GM21367 (cell line): ENCODE data around the gene ABO.
"Not testable (repeated sequence)": the region's sequence is repeated elsewhere in the genome, so short reads cannot be mapped to it uniquely, and the experiment has no call there.

ENCODE experiments used
- ATAC-seq: cut with Tn5 transposase; IDR thresholded peaks from one replicate; pipeline ENCODE4 v1.9.1; 2021; ENCODE audit not compliant: unreplicated experiment

Gene ABO

GRCh38 chr9:133264235-133264764 is 10.7 kb downstream of the ABO start:
- no peak for ATAC-seq

- no peak for ATAC-seq
Observed at GRCh38 chr9:133263557-133263956, 11.4 kb downstream of the ABO start.

GRCh38 chr9:133262226-133262625 is 12.8 kb downstream of the ABO start:
- no peak for ATAC-seq

DNA sequence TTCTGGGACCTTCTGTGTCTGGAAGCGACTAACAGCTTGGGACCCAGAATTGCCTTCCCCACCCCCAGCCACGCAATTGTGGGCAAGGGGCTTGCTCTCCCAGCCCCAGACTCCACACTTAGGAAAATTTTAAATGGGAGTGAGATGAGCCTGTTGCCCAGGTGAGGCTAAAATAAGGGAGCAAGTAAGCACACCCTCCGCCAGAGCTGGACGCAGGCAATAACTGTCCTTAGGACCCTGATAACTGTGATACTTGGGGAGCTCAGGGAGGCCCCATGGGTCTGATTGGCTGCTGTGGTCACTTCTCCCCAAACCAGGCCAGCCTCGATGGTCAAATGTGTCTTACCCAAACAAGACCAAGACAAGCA is 13.3 kb downstream of the ABO start:
- ATAC-seq, result no peak

DNA sequence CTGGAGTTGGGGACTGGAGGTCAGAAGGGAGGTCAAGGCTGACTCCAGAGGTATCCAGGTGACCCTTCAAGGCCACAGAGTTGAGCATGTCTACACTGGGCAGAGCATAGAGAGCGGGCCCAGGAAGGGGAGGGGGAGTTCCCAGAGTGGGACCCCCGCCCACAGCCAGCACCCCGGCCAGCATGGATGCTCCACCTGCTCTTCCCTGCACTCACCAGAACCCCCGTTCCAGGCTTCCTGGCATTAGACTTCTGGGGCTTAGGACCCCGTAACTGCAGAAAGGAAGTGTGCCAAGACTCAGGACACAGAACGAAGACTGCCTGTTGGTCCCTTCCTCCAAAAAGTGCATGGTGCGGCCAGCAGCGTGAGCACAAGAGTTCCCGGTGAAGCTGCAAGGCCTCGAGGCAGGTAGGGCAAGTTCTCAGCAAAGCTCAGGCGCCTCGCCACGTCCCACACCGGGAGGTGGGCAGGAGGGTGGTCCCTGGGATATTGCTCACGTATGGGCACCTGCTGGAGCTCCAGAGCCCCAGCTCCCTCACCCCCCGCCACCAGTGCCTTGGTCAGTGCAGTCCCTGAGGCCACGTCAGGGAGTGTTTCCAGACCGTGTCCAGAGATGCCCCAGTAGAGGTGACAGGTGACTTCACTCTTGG is 13.8 kb downstream of the ABO start:
- no peak for ATAC-seq

- no peak for ATAC-seq
Observed at GRCh38 chr9:133260334-133261102, 14.5 kb downstream of the ABO start.

DNA sequence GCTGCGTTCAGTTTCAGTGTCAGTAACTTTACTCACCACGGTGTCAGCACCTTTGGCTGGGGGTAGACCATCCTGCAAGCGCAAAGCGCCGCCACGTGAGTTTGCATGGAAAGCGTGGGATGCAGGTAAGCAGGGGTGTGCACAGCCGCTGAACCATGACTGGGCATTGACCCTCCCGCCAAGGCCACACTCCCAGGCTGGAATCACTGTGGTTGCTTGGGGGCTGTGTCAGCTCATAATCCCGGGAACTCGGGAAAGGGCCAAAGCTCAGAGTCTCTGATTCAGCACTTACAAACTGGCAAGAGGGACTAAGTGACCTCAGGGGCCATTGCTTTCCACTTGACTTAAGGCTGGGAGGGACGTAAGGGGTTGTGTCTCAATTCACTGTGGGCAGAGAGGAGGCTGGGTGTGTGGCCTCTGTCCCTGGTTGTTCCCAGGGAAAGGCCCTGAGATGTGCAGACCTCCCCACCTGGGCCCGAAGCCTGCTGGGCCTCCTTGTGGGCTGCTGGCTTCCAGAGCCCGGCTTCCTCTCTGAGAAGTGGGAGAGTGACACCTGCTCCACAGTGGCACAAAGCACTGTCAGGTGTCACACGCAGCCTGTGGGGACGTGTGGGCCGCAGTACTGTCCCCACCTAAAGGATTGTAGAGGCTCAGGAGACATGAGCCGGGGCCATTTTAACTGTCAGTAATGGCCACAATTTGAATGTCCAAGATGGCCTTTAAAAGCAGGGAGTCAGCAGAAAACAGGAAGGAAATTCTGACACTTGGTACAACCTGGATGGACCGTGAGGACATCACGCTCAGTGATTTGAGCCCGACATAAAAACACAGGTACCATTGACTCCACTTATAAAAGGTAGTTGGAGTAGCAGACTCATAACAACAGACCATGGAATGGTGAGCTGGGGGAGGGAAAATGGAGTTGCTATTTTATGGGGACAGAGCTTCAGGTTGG is 16.7 kb downstream of the ABO start:
- ATAC-seq, result no peak

- ATAC-seq, result no peak
Observed at GRCh38 chr9:133257465-133257956, 17.5 kb downstream of the ABO start.

DNA sequence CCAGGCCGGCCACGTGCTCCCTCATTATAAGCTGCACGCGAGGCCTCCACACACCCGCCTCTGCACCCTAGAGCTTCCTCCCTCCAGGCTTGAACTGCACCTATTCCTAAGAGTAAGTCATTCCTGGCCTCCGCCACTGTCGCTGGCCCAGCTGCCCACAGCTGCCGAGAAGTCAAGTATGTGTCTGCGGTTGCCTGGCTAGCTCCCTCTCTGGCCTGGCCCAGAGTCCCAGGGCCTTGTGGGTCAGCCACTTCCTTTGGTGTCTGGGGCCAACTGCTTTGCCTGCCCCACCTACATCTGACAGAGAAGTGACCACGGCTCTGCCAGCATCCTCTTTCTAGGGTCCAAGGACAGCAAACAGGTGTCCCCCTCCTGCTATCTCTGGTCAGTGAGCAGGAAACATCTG is 18.3 kb downstream of the ABO start:
- ATAC-seq, result no peak

DNA sequence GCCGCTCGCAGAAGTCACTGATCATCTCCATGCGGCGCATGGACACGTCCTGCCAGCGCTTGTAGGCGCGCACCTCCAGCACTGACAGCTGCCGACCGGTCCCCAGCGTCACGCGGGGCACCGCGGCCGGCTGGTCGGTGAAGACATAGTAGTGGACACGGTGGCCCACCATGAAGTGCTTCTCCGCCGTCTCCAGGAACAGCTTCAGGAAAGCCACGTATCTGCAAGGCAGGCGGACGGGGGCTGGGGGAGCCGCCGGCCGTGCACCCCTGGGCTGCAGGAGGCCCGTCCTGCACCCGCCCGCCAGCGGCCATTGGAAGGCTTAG is 18.9 kb downstream of the ABO start:
- no peak for ATAC-seq

- no peak for ATAC-seq
Observed at GRCh38 chr9:133255371-133256135, 19.4 kb downstream of the ABO start.

DNA sequence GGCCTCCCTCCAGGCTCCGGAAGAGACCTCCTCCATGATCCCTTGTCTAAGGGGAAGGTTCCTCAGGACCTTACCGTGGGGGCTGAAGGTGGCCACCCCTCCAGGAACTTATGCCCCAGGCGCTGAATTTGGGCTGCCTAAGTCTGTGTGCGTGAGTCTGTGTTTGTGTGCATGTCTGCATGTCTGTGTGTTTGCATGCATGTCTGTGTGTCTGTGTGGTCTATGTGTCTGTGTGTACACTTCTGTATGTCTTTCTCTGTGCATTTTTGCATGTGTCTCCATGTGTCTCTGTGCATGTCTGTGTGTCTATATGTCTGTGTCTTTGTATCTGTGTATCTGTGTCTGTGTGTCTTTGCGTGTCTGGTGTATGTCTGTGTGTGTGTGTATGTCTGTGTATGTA is 20.5 kb downstream of the ABO start:
- no peak for ATAC-seq

- no peak for ATAC-seq
Observed at GRCh38 chr9:133253268-133253667, 21.7 kb downstream of the ABO start.

DNA sequence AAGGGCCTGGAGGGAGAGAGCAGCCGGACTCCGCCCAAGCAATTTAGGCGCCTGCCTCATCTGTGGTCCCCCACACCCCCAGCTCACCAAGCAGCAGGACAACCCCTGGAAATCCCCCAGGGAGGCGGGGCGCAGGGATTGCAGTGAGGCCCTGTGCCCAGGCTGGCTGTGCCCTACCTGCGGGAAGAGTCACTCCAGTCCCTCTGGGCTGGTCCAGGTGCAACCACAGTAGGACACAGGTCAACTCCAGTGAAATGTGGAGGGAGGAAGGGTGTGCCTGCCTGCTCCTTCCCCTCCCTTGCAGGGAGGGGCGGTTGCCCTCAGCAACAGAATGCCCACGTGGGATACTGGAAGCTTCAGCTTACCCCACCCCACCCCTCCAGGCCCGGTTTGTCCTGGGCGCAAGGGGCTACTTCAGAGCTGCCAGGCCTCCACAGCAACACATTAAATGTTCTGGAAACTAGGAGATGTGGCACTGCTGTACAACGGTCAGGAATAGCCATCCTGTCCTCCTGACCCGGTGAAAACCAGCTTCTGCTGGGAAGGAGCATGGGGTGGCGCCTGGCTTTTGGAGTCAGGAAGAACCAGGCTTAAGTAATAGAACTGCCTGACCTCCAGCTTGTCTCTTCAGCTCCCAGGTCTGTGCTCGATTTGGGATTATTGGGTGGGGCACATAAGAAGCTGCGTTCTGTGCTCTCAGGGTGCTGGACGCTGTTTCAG is 22.5 kb downstream of the ABO start:
- no peak for ATAC-seq

GRCh38 chr9:133251773-133252172 is 23.2 kb downstream of the ABO start:
- no peak for ATAC-seq

GRCh38 chr9:133251221-133251620 is 23.8 kb downstream of the ABO start:
- not testable (repeated sequence) for ATAC-seq

DNA sequence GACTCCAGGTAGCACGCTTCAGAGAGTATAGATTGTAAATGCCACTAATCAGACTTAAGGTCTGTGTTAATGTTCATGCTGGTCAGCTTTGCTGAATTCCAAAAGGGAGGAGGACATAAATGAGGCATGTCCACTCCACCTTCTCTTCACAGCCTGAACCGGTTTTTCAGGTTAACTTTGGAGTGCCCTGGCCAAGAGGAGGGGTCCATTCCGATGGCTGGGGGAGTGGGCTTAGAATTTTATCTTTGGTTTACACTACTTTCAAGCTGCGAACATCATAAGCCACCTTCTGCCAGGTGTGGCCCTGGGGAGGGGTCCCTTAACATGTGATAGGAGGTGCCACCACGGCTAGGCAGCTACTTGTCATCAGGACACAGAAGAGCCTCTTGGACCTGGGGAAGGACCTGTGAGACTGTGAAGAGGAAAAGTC is 24.2 kb downstream of the ABO start:
- ATAC-seq, result no peak

- no peak for ATAC-seq
Observed at GRCh38 chr9:133249337-133249736, 25.7 kb downstream of the ABO start.

DNA sequence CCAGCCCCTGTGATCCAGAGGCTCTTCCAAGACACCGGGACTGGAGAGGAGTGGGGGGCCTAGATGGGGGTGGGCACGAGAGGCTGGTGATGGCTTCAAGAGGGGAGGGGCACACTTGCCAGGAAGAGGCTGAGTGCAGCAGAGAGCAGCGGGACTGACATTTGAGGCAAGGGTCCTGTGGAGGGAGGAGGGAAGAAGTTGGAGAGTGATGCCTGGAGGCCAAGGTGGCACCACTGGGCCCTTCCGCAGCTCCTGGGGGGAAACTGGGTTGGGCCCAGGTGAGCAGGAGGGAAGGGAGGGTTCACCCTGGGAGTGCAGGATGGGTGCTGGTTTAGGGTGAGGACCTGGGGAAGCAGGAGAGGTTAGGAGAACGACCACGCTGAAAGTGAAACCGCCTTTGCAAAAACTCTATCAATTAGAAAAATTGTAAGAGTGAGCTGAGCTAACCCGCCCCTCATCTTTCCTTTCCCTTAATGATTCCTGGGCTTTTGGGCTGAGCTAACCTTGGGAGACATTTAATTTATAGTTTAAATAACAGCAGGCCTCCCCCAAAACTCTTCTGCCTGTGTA is 26.2 kb downstream of the ABO start:
- ATAC-seq, result no peak

DNA sequence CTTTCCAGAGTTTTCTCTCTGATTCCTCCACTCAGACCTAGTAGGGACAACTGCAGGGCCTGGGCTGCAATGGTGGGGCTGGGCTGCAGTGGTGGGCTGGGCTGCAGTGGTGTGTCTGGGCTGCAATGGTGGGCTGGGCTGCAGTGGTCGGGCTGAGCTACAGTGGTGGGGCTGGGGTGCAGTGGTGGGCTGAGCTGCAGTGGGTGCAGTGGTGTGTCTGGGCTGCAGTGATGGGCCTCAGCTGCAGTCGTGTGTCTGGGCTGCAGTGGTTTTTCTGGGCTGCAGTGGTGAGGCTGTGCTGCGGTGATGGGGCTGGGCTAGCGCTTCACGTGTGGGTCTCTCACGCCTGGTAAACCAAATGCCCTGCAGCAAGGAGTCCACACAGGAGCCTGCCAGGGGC is 27.4 kb downstream of the ABO start:
- no peak for ATAC-seq
